Mesendoderm (in vitro differentiated cells): Measurements from ENCODE around the gene SCARF2.
A peak's percentile ranks its signal among the peaks of the same experiment; 100 is the strongest.

ENCODE experiments used
- DNase-seq: peaks from one replicate; pipeline ENCODE4 v3.0.0; 2013
- H2AK5ac ChIP-seq: 2 replicates; pipeline ENCODE4 v1.6.1; 2013; ENCODE audit warnings: low read length, inconsistent platforms
- H2BK120ac ChIP-seq: 2 replicates; pipeline ENCODE4 v1.6.1; 2013; ENCODE audit warnings: low read depth, mild to moderate bottlenecking, low read length, moderate library complexity, mixed read lengths
- H2BK15ac ChIP-seq: replicated peaks from 2 replicates; pipeline ENCODE4 v1.6.1; 2013; ENCODE audit warnings: low read depth, mild to moderate bottlenecking, moderate library complexity
- H2BK5ac ChIP-seq: 2 replicates; pipeline ENCODE4 v1.6.1; 2013; ENCODE audit warnings: low read length, inconsistent platforms
- H3K18ac ChIP-seq: 2 replicates; pipeline ENCODE4 v1.6.1; 2013; ENCODE audit warnings: mild to moderate bottlenecking, low read length, mixed read lengths
- H3K23ac ChIP-seq: one replicate; pipeline ENCODE4 v1.6.1; 2013; ENCODE audit warnings: low read length
- H3K27ac ChIP-seq: 2 replicates; pipeline ENCODE4 v1.5.1; 2013; ENCODE audit warnings: low read depth, mild to moderate bottlenecking, inconsistent platforms, low read length, moderate library complexity
- H3K27me3 ChIP-seq: 2 replicates; pipeline ENCODE4 v1.6.1; 2013; ENCODE audit warnings: low read length, control low read depth, mild to moderate bottlenecking, inconsistent platforms; ENCODE audit not compliant: insufficient read depth, poor library complexity
- H3K36me3 ChIP-seq: 2 replicates; pipeline ENCODE4 v1.6.1; 2013; ENCODE audit warnings: low read length, inconsistent platforms; ENCODE audit not compliant: control insufficient read depth, insufficient read depth
- H3K4ac ChIP-seq: one replicate; pipeline ENCODE4 v1.6.1; 2013; ENCODE audit warnings: low read depth, mild to moderate bottlenecking, low read length, moderate library complexity
- H3K4me1 ChIP-seq: 2 replicates; pipeline ENCODE4 v1.6.1; 2013; ENCODE audit warnings: low read depth, low read length, inconsistent platforms; ENCODE audit not compliant: control insufficient read depth
- H3K4me2 ChIP-seq: 2 replicates; pipeline ENCODE4 v1.6.1; 2013; ENCODE audit warnings: low read length
- H3K4me3 ChIP-seq: 2 replicates; pipeline ENCODE4 v1.5.1; 2013; ENCODE audit warnings: mild to moderate bottlenecking, low read length
- H3K56ac ChIP-seq: one replicate; pipeline ENCODE4 v1.6.1; 2013; ENCODE audit warnings: low read length
- H3K79me1 ChIP-seq: 2 replicates; pipeline ENCODE4 v1.6.1; 2013; ENCODE audit warnings: low read length, inconsistent platforms
- H3K79me2 ChIP-seq: 2 replicates; pipeline ENCODE4 v1.6.1; 2013; ENCODE audit warnings: mild to moderate bottlenecking, low read length; ENCODE audit not compliant: control insufficient read depth, insufficient read depth
- H3K9ac ChIP-seq: 2 replicates; pipeline ENCODE4 v1.6.1; 2013; ENCODE audit warnings: low read length, inconsistent platforms
- H4K5ac ChIP-seq: one replicate; pipeline ENCODE4 v1.6.1; 2013; ENCODE audit warnings: low read length
- H4K8ac ChIP-seq: one replicate; pipeline ENCODE4 v1.6.1; 2013; ENCODE audit warnings: low read depth, mild to moderate bottlenecking, control low read depth, low read length, moderate library complexity
- WGBS: extraction: QIAGEN DNeasy Blood & Tissue Kit; methylation state at CpG from one replicate; pipeline ENCODE4 v1.1.7; 2013; ENCODE audit warnings: low lambda C conversion rate, missing lambda C conversion rate; ENCODE audit not compliant: insufficient coverage; ENCODE audit errors: extremely low coverage; 5-methylcytosine and 5-hydroxymethylcytosine counted together

SCARF2 gene

GRCh38 chr22:20436768-20437612, 635 bp downstream of the SCARF2 start:
- no peaks in the 10 kb centered on the region for H3K36me3 ChIP-seq
- H3K23ac ChIP-seq, result peak overlapping the region; percentile 35
- H4K5ac ChIP-seq, result no peak overlapping the region
- DNase-seq, result peak; percentile 48
- H3K4ac ChIP-seq, result no peak overlapping the region
- H3K4me3 ChIP-seq, result peak overlapping the region; percentile 94
- H2BK15ac ChIP-seq, result no peak overlapping the region
- no peaks in the 10 kb centered on the region for H3K27me3 ChIP-seq
- H3K9ac ChIP-seq, result peak overlapping the region; percentile 89
- no peak overlapping the region for H3K27ac ChIP-seq
- no peak overlapping the region for H2AK5ac ChIP-seq
- no peak overlapping the region for H4K8ac ChIP-seq
- H2BK120ac ChIP-seq, result no peak overlapping the region
- peak overlapping the region; percentile 97 for H3K4me2 ChIP-seq
- peaks cover 16% of the 10 kb centered on the region for H3K79me1 ChIP-seq
- peaks cover 4% of the 10 kb centered on the region for H3K79me2 ChIP-seq
- peaks cover 3% of the 10 kb centered on the region for H3K4me1 ChIP-seq
- H2BK5ac ChIP-seq, result no peak overlapping the region
- H3K18ac ChIP-seq, result peak overlapping the region; percentile 13
- no CpG with 5 or more reads among the region's 61 CpGs for WGBS
- H3K56ac ChIP-seq, result peak overlapping the region; percentile 90

GRCh38 chr22:20436307-20436767, 1.3 kb downstream of the SCARF2 start:
- peak overlapping the region; percentile 89 for H3K9ac ChIP-seq
- DNase-seq, result peak; percentile 54
- no peak overlapping the region for H4K8ac ChIP-seq
- H3K79me1 ChIP-seq, result peaks cover 16% of the 10 kb centered on the region
- no peaks in the 10 kb centered on the region for H3K36me3 ChIP-seq
- no peak overlapping the region for H3K4ac ChIP-seq
- H2BK15ac ChIP-seq, result no peak overlapping the region
- H3K27ac ChIP-seq, result no peak overlapping the region
- peaks cover 4% of the 10 kb centered on the region for H3K79me2 ChIP-seq
- peaks cover 3% of the 10 kb centered on the region for H3K4me1 ChIP-seq
- H2BK5ac ChIP-seq, result no peak overlapping the region
- H2AK5ac ChIP-seq, result no peak overlapping the region
- H4K5ac ChIP-seq, result no peak overlapping the region
- no peak overlapping the region for H3K18ac ChIP-seq
- H2BK120ac ChIP-seq, result no peak overlapping the region
- no CpG with 5 or more reads among the region's 56 CpGs for WGBS
- H3K4me3 ChIP-seq, result peak overlapping the region; percentile 94
- H3K56ac ChIP-seq, result peak overlapping the region; percentile 90
- no peak overlapping the region for H3K23ac ChIP-seq
- no peaks in the 10 kb centered on the region for H3K27me3 ChIP-seq
- H3K4me2 ChIP-seq, result peak overlapping the region; percentile 97

GRCh38 chr22:20435436-20436306, 2.0 kb downstream of the SCARF2 start:
- H2BK15ac ChIP-seq, result no peak overlapping the region
- no peak overlapping the region for H4K5ac ChIP-seq
- no peak overlapping the region for H2BK5ac ChIP-seq
- peak overlapping the region; percentile 53 for H3K4me2 ChIP-seq
- H3K4me3 ChIP-seq, result peak overlapping the region; percentile 17
- DNase-seq, result no peak
- H3K56ac ChIP-seq, result peak overlapping the region; percentile 73
- peaks cover 4% of the 10 kb centered on the region for H3K79me2 ChIP-seq
- H3K36me3 ChIP-seq, result no peaks in the 10 kb centered on the region
- no peak overlapping the region for H3K27ac ChIP-seq
- no CpG with 5 or more reads among the region's 11 CpGs for WGBS
- peaks cover 3% of the 10 kb centered on the region for H3K27me3 ChIP-seq
- no peak overlapping the region for H3K18ac ChIP-seq
- H2BK120ac ChIP-seq, result no peak overlapping the region
- H3K23ac ChIP-seq, result no peak overlapping the region
- peaks cover 6% of the 10 kb centered on the region for H3K4me1 ChIP-seq
- H3K9ac ChIP-seq, result peak overlapping the region; percentile 89
- H3K79me1 ChIP-seq, result peaks cover 18% of the 10 kb centered on the region
- H2AK5ac ChIP-seq, result no peak overlapping the region
- H3K4ac ChIP-seq, result no peak overlapping the region
- H4K8ac ChIP-seq, result no peak overlapping the region

- Histone ChIP-seq H2BK120ac (no peak overlapping the region), H3K27me3 (peaks cover 3% of the 10 kb centered on the region), H4K8ac (no peak overlapping the region), H3K27ac (no peak overlapping the region), H3K79me1 (peaks cover 18% of the 10 kb centered on the region), H3K4me2 (no peak overlapping the region), H2BK15ac (no peak overlapping the region), H3K4ac (no peak overlapping the region), H3K36me3 (no peaks in the 10 kb centered on the region), H3K18ac (no peak overlapping the region), H3K56ac (no peak overlapping the region), H4K5ac (no peak overlapping the region), H3K79me2 (peaks cover 4% of the 10 kb centered on the region), H3K9ac (no peak overlapping the region), H3K23ac (no peak overlapping the region), H2BK5ac (no peak overlapping the region), H3K4me1 (peaks cover 12% of the 10 kb centered on the region), H3K4me3 (no peak overlapping the region), H2AK5ac (no peak overlapping the region)
- no CpG with 5 or more reads among the region's 3 CpGs for WGBS
- no peak for DNase-seq
These were observed 2.9 kb downstream of the SCARF2 start for GRCh38 chr22:20434773-20435172.

- Histone ChIP-seq H3K4ac (no peak overlapping the region), H4K8ac (no peak overlapping the region), H3K79me1 (peaks cover 18% of the 10 kb centered on the region), H3K4me2 (no peak overlapping the region), H2AK5ac (no peak overlapping the region), H4K5ac (no peak overlapping the region), H3K79me2 (peaks cover 4% of the 10 kb centered on the region), H3K18ac (no peak overlapping the region), H3K4me1 (peaks cover 15% of the 10 kb centered on the region), H3K23ac (no peak overlapping the region), H2BK120ac (no peak overlapping the region), H3K27me3 (peaks cover 3% of the 10 kb centered on the region), H3K36me3 (no peaks in the 10 kb centered on the region), H3K9ac (no peak overlapping the region), H3K27ac (no peak overlapping the region), H3K56ac (no peak overlapping the region), H2BK5ac (no peak overlapping the region), H2BK15ac (no peak overlapping the region), H3K4me3 (no peak overlapping the region)
- no peak for DNase-seq
- no CpG with 5 or more reads among the region's 12 CpGs for WGBS
These were observed 3.3 kb downstream of the SCARF2 start for GRCh38 chr22:20434264-20434751.
